Mesenteric fat pad (tissue), 1 donor: ENCODE data around the gene MRM2. TPM values are rescaled to one million over a fixed set of nuclear protein-coding genes. Genes with fewer than 3 reads are reported as not detected.

Experiments
- DNase-seq: peaks from one replicate; pipeline ENCODE4 v3.0.0-alpha.2; 2020; ENCODE audit warnings: low spot score
- total RNA-seq: library from RNA; stranded (reverse); fragmentation: NEBNext Ultra II Directional; extraction: Animal tissue kit (Norgen Biotek cat#: 25700); gene quantifications from one replicate; pipeline ENCODE4 v1.2.1, GENCODE V29; 2021
- donor health status: DM: yes; HTN: yes; CAD: no.

The MRM2 gene
- total RNA-seq, 1 donor from 2014 or later, result 19.7 TPM

- no peak for DNase-seq
Observed at GRCh38 chr7:2224491-2224928, 17.5 kb downstream of the MRM2 start.

GRCh38 chr7:2223321-2223720, 18.7 kb downstream of the MRM2 start:
- DNase-seq, result no peak

GRCh38 chr7:2222516-2222915, 19.5 kb downstream of the MRM2 start:
- no peak for DNase-seq

- DNase-seq, result no peak
Observed at GRCh38 chr7:2220954-2221353, 21.1 kb downstream of the MRM2 start.

GRCh38 chr7:2220506-2220905, 21.5 kb downstream of the MRM2 start:
- no peak for DNase-seq

- no peak for DNase-seq
Observed at GRCh38 chr7:2220030-2220429, 22.0 kb downstream of the MRM2 start.

GRCh38 chr7:2219606-2220005, 22.4 kb downstream of the MRM2 start:
- DNase-seq, result no peak

GRCh38 chr7:2219136-2219535, 22.9 kb downstream of the MRM2 start:
- DNase-seq, result no peak

GRCh38 chr7:2218444-2218785, 23.6 kb downstream of the MRM2 start:
- DNase-seq, result no peak

- no peak for DNase-seq
Observed at GRCh38 chr7:2217716-2218443, 24.1 kb downstream of the MRM2 start.

- DNase-seq, result no peak
Observed at GRCh38 chr7:2217206-2217605, 24.8 kb downstream of the MRM2 start.

- no peak for DNase-seq
Observed at GRCh38 chr7:2215851-2216250, 26.2 kb downstream of the MRM2 start.

GRCh38 chr7:2214636-2215035, 27.4 kb downstream of the MRM2 start:
- DNase-seq, result no peak

GRCh38 chr7:2213551-2214215, 28.3 kb downstream of the MRM2 start:
- DNase-seq, result no peak

GRCh38 chr7:2212906-2213305, 29.1 kb downstream of the MRM2 start:
- no peak for DNase-seq

- DNase-seq, result no peak
Observed at GRCh38 chr7:2211926-2212325, 30.1 kb downstream of the MRM2 start.

GRCh38 chr7:2211259-2211880, 30.6 kb downstream of the MRM2 start:
- no peak for DNase-seq

- DNase-seq, result no peak
Observed at GRCh38 chr7:2210551-2211258, 31.3 kb downstream of the MRM2 start.

GRCh38 chr7:2209961-2210323, 32.1 kb downstream of the MRM2 start:
- no peak for DNase-seq

GRCh38 chr7:2209146-2209960, 32.7 kb downstream of the MRM2 start:
- DNase-seq, result no peak

GRCh38 chr7:2208712-2209111, 33.3 kb downstream of the MRM2 start:
- DNase-seq, result no peak
